HG03442 (cell line): ENCODE data around the gene GNG14.
"Not testable (repeated sequence)": the region's sequence is repeated elsewhere in the genome, so short reads cannot be mapped to it uniquely, and the experiment has no call there.

Source experiments
- ATAC-seq: cut with Tn5 transposase; IDR thresholded peaks from one replicate; pipeline ENCODE4 v1.9.1; 2021; ENCODE audit warnings: mild to moderate bottlenecking, moderate library complexity; ENCODE audit not compliant: unreplicated experiment

GNG14 gene

GRCh38 chr19:12695096-12695495 lies 7.3 kb downstream of the GNG14 start:
- no peak for ATAC-seq

GRCh38 chr19:12695514-12695913 lies 7.7 kb downstream of the GNG14 start:
- no peak for ATAC-seq

GRCh38 chr19:12695997-12696365 lies 8.2 kb downstream of the GNG14 start:
- peak; percentile 8 for ATAC-seq

GRCh38 chr19:12696366-12697335 lies 8.9 kb downstream of the GNG14 start, which contains the start of gene FBXW9:
TSS of gene FBXW9 (minus strand) at chr19:12696631. CDS start at chr19:12696581, 50 bp downstream.
- peak; percentile 81 for ATAC-seq

GRCh38 chr19:12697425-12697824 lies 9.6 kb downstream of the GNG14 start:
- ATAC-seq = not testable (repeated sequence)

GRCh38 chr19:12698138-12698537 lies 10.3 kb downstream of the GNG14 start:
- ATAC-seq = no peak

GRCh38 chr19:12701596-12702282 lies 13.9 kb downstream of the GNG14 start:
- ATAC-seq = no peak

GRCh38 chr19:12703046-12703445 lies 15.2 kb downstream of the GNG14 start:
- no peak for ATAC-seq

GRCh38 chr19:12705169-12705568 lies 17.4 kb downstream of the GNG14 start:
- ATAC-seq = no peak

GRCh38 chr19:12705654-12706331 lies 18.0 kb downstream of the GNG14 start:
- no peak for ATAC-seq

- no peak for ATAC-seq
These were observed 18.5 kb downstream of the GNG14 start for GRCh38 chr19:12706332-12706718.

- ATAC-seq = no peak
These were observed 20.8 kb downstream of the GNG14 start for GRCh38 chr19:12708641-12709040.

GRCh38 chr19:12711187-12711586 lies 23.4 kb downstream of the GNG14 start:
- ATAC-seq = no peak

- not testable (repeated sequence) for ATAC-seq
These were observed 24.3 kb downstream of the GNG14 start for GRCh38 chr19:12712077-12712476.

GRCh38 chr19:12713304-12713703 lies 25.5 kb downstream of the GNG14 start:
- not testable (repeated sequence) for ATAC-seq

- no peak for ATAC-seq
These were observed 27.3 kb downstream of the GNG14 start for GRCh38 chr19:12715102-12715501.

- ATAC-seq = no peak
These were observed 28.1 kb downstream of the GNG14 start for GRCh38 chr19:12715929-12716328.

- no peak for ATAC-seq
These were observed 32.5 kb downstream of the GNG14 start for GRCh38 chr19:12720296-12720695.

- ATAC-seq = no peak
These were observed 33.3 kb downstream of the GNG14 start for GRCh38 chr19:12720851-12721655.
